Caco-2 (cell line): Measurements from ENCODE around the gene THOC6. TPM values are rescaled to one million over a fixed set of nuclear protein-coding genes. Genes with fewer than 3 reads are reported as not detected.

ENCODE experiments used
- BruUV-seq: library from RNA; stranded (reverse); fragments of 400-500 nt; replicated peaks from 2 replicates; lab custom pipeline; 2021; lab: Mats Ljungman, UMichigan
- CTCF ChIA-PET: fragments of 300-600 bp; sonication (Branson Sonifier 250); formaldehyde crosslinking; loops from one replicate; lab custom pipeline; 2022; ENCODE audit warnings: antibody characterized with exemption; lab: Charles Lee
- POLR2A ChIA-PET: fragments of 300-600 bp; sonication (Branson Sonifier 250); formaldehyde crosslinking; loops from one replicate; lab custom pipeline; 2022; ENCODE audit warnings: antibody characterized with exemption; lab: Charles Lee
- DNase-seq, 2 experiments: peaks; one replicate each; pipeline versions ENCODE4 v3.0.0 to v3.0.0-alpha.2; 2020 to 2022
- H3K27me3 ChIP-seq: replicated peaks from 2 replicates; pipeline ENCODE4 v1.6.0; 2011; ENCODE audit warnings: low read length; ENCODE audit not compliant: control insufficient read depth, insufficient read depth
- H3K36me3 ChIP-seq: 2 replicates; pipeline ENCODE4 v1.5.1; 2011; ENCODE audit warnings: low read length; ENCODE audit not compliant: control insufficient read depth, insufficient read depth
- H3K4me1 ChIP-seq: fragments of 250-450 bp; sonication (Bioruptor Pico); 2 replicates; pipeline ENCODE4 v1.5.1; 2020; ENCODE audit warnings: mild to moderate bottlenecking
- H3K4me3 ChIP-seq: 2 replicates; pipeline ENCODE4 v1.5.1; 2011; ENCODE audit warnings: low read depth, mild to moderate bottlenecking, control low read depth, low read length
- H3K9me3 ChIP-seq: fragments of 250-450 bp; sonication (Bioruptor Pico); 2 replicates; pipeline ENCODE4 v1.5.1; 2020; ENCODE audit warnings: mild to moderate bottlenecking, moderate library complexity
- H3K27ac Mint-ChIP-seq: one replicate; pipeline ENCODE4 v1.8.0; 2022; ENCODE audit warnings: mixed read lengths; ENCODE audit not compliant: unreplicated experiment
- H3K27me3 Mint-ChIP-seq: one replicate; pipeline ENCODE4 v1.8.0; 2022; ENCODE audit warnings: mixed read lengths; ENCODE audit not compliant: insufficient read depth, unreplicated experiment
- H3K36me3 Mint-ChIP-seq: one replicate; pipeline ENCODE4 v1.8.0; 2022; ENCODE audit warnings: mild to moderate bottlenecking, mixed read lengths; ENCODE audit not compliant: insufficient read depth, unreplicated experiment
- H3K4me1 Mint-ChIP-seq: one replicate; pipeline ENCODE4 v1.8.0; 2022; ENCODE audit warnings: low read depth, mixed read lengths; ENCODE audit not compliant: unreplicated experiment
- H3K4me3 Mint-ChIP-seq: one replicate; pipeline ENCODE4 v1.8.0; 2022; ENCODE audit warnings: mild to moderate bottlenecking, moderate library complexity, mixed read lengths; ENCODE audit not compliant: unreplicated experiment
- H3K9me3 Mint-ChIP-seq: one replicate; pipeline ENCODE4 v1.8.0; 2022; ENCODE audit warnings: mixed read lengths; ENCODE audit not compliant: unreplicated experiment
- CTCF ChIP-seq, 2 experiments: fragments of 200-600 bp in 1 of 2; IDR thresholded peaks; 1 replicate in 1 of 2; 2 replicates in 1 of 2; pipeline versions ENCODE4 v1.5.1 to v1.8.0; 2011 to 2022; ENCODE audit warnings: antibody characterized with exemption in 1 of 2, control low read depth in 1 of 2, inconsistent platforms in 1 of 2, low read depth in 1 of 2, low read length in 1 of 2, mild to moderate bottlenecking in 1 of 2, moderate library complexity in 1 of 2; ENCODE audit not compliant: insufficient read depth in 1 of 2, severe bottlenecking in 1 of 2, unreplicated experiment in 1 of 2
- intact Hi-C: fragments of 100-400 bp; cut with micrococcal nuclease; formaldehyde crosslinking; loops from one replicate; pipeline ENCODE4 v1.10.0; 2022; ENCODE audit not compliant: unreplicated experiment
- total RNA-seq: library from RNA; stranded (reverse); gene quantifications from 2 replicates; pipeline ENCODE4 v1.2.3, GENCODE V29; 2022

THOC6 gene
- total RNA-seq, 1 experiment from 2014 or later: 48.0 TPM

- peaks cover 3% of the 10 kb centered on the region; the same call in 1 of the 2 replicates for H3K4me1 ChIP-seq
- DNase-seq: no peak
- Mint-ChIP-seq H3K27ac (no peak overlapping the region), H3K27me3 (no peaks in the 10 kb centered on the region), H3K4me1 (no peaks in the 10 kb centered on the region), H3K4me3 (no peak overlapping the region), H3K9me3 (no peaks in the 10 kb centered on the region), H3K36me3 (peaks cover 19% of the 10 kb centered on the region)
- TF ChIP-seq CTCF (IDR thresholded peaks at IDR 0.05; ENCODE audit: insufficient read depth in 1 of 2, low read depth in 1 of 2, low read length in 1 of 2, severe bottlenecking in 1 of 2, unreplicated experiment in 1 of 2): no peak
- no peaks in the 10 kb centered on the region for H3K9me3 ChIP-seq
- ChIA-PET POLR2A (no interaction called here), CTCF (interaction anchor here (0.5 to 1.9 kb wide), 4 partner anchors 20 to 122 kb away, joined by 4 to 15 read pairs (median 4); partner anchors contain the start of gene TNFRSF12A)
- BruUV-seq: no TSS peak
- intact Hi-C loops: no loop called here
- H3K27me3 ChIP-seq: no peaks in the 10 kb centered on the region
- no peak overlapping the region for H3K4me3 ChIP-seq
- H3K36me3 ChIP-seq: peaks cover 1% of the 10 kb centered on the region; the same call in 1 of the 2 replicates
Observed at GRCh38 chr16:3000540-3000939, 23.3 kb upstream of the THOC6 start.

GRCh38 chr16:3001316-3001715 lies 22.5 kb upstream of the THOC6 start:
- no TSS peak for BruUV-seq
- POLR2A ChIA-PET: no interaction called here
- H3K4me3 ChIP-seq: no peak overlapping the region
- CTCF ChIA-PET: interaction anchor here (0.5 to 1.9 kb wide), 7 partner anchors 9 to 509 kb away, joined by 3 to 15 read pairs (median 4); partner anchors contain the start of gene ZNF213
- intact Hi-C loops: no loop called here
- Mint-ChIP-seq H3K9me3 (no peaks in the 10 kb centered on the region), H3K27me3 (no peaks in the 10 kb centered on the region), H3K4me3 (no peak overlapping the region), H3K36me3 (peaks cover 19% of the 10 kb centered on the region), H3K4me1 (no peaks in the 10 kb centered on the region), H3K27ac (no peak overlapping the region)
- H3K27me3 ChIP-seq: no peaks in the 10 kb centered on the region
- H3K4me1 ChIP-seq: peaks cover 11% of the 10 kb centered on the region
- H3K36me3 ChIP-seq: peaks cover 1% of the 10 kb centered on the region; the same call in 1 of the 2 replicates
- no peaks in the 10 kb centered on the region for H3K9me3 ChIP-seq
- TF ChIP-seq CTCF (IDR thresholded peaks at IDR 0.05; ENCODE audit: insufficient read depth in 1 of 2, low read depth in 1 of 2, low read length in 1 of 2, severe bottlenecking in 1 of 2, unreplicated experiment in 1 of 2): no peak
- peak in 1 of 2 experiments; percentile 43 for DNase-seq

DNA sequence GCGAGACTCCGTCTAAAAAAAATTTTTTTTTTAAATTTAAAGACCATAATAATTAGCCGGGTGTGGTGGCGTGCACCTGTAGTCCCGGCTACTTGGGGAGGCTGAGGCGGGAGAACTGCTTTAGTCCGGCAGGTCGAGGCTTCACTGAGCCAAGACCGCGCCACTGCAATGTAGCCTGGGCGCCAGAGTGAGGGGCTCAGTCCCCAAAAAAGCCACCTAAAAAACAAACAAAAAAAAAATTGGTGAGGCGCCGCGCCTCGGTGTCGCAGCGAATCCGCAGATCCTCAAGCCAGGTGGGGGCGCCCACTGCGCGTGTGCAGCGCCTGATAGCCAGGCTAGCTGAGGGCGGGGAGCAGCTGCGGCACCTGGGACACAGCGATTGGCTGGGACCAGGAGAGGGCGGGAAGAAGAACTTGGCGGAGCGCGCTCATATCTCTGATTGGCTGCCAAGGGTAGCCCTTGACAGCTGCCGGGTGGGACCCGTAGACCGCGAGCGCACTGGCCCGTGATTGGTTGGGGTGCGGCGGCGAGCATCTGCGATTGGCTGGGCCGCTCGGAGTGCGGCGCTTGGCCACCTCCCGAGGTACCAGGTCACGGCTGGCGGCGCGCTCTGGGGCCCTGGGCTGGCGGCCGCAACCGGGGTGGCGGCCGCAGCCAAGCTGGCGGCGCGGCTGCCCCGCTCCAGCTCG lies 20.1 kb upstream of the THOC6 start:
- H3K27me3 Mint-ChIP-seq: no peaks in the 10 kb centered on the region
- no TSS peak for BruUV-seq
- H3K27ac Mint-ChIP-seq: no peak overlapping the region
- ChIA-PET POLR2A (interaction anchor here (0.6 to 6.5 kb wide), 7 partner anchors 18 to 261 kb away, joined by 3 to 83 read pairs (median 5); partner anchors contain the start of genes HCFC1R1, IL32, PKMYT1 and THOC6), CTCF (interaction anchor here (0.5 to 6.6 kb wide), 11 partner anchors 12 to 535 kb away, joined by 3 to 113 read pairs (median 5); partner anchors contain the start of genes HCFC1R1, THOC6 and TNFRSF12A)
- peak overlapping the region; percentile 52 for H3K4me3 ChIP-seq
- H3K9me3 Mint-ChIP-seq: no peaks in the 10 kb centered on the region
- H3K4me3 Mint-ChIP-seq: peak overlapping the region; percentile 89
- intact Hi-C loops: loop anchor here (1.0 kb wide), 2 partner anchors 18 to 25 kb away; no protein-coding TSS in a partner anchor
- peaks cover 28% of the 10 kb centered on the region for H3K36me3 Mint-ChIP-seq
- no peaks in the 10 kb centered on the region for H3K9me3 ChIP-seq
- peaks cover 1% of the 10 kb centered on the region; the same call in 1 of the 2 replicates for H3K36me3 ChIP-seq
- peak; percentile 98 to 99 for DNase-seq
- peak; percentile 42 to 80 for TF ChIP-seq CTCF (IDR thresholded peaks at IDR 0.05; ENCODE audit: insufficient read depth in 1 of 2, low read depth in 1 of 2, low read length in 1 of 2, severe bottlenecking in 1 of 2, unreplicated experiment in 1 of 2)
- peaks cover 18% of the 10 kb centered on the region for H3K4me1 Mint-ChIP-seq
- peaks cover 35% of the 10 kb centered on the region for H3K4me1 ChIP-seq
- no peaks in the 10 kb centered on the region for H3K27me3 ChIP-seq
